HepG2 (cell line): ENCODE measurements around the gene ARHGAP30. TPM values are rescaled to one million over a fixed set of nuclear protein-coding genes. Genes with fewer than 3 reads are reported as not detected.

Experiments
- ARNT2 ChIP-seq: sonication (generic); formaldehyde crosslinking; IDR thresholded peaks from 2 replicates; pipeline ENCODE4 v1.8.0; 2022; ENCODE audit warnings: mild to moderate bottlenecking, low read depth, missing genetic modification reagents, moderate library complexity
- ASH2L ChIP-seq: fragments of 300-600, 200-600 bp; sonication (generic); IDR thresholded peaks from 2 replicates; pipeline ENCODE4 v1.7.0; 2017; ENCODE audit warnings: low read depth, mild to moderate bottlenecking, moderate library complexity, mixed read lengths, low read length; ENCODE audit not compliant: insufficient read length
- ETV5 ChIP-seq: IDR thresholded peaks from 2 replicates; pipeline ENCODE4 v1.6.1; 2018; ENCODE audit warnings: missing biosample characterization, missing genetic modification reagents, inconsistent platforms, borderline replicate concordance
- FOXM1 ChIP-seq: sonication (generic); formaldehyde crosslinking; IDR thresholded peaks from 2 replicates; pipeline ENCODE4 v1.5.0; 2020; ENCODE audit warnings: missing genetic modification reagents
- HES4 ChIP-seq: sonication (generic); formaldehyde crosslinking; IDR thresholded peaks from 2 replicates; pipeline ENCODE4 v1.9.0; 2021; ENCODE audit warnings: mild to moderate bottlenecking, missing genetic modification reagents, borderline replicate concordance
- MED13 ChIP-seq: sonication (generic); formaldehyde crosslinking; IDR thresholded peaks from 2 replicates; pipeline ENCODE4 v1.5.0; 2020; ENCODE audit warnings: missing genetic modification reagents
- NFYC ChIP-seq: IDR thresholded peaks from 2 replicates; pipeline ENCODE4 v1.6.1; 2016; ENCODE audit warnings: missing genetic modification reagents, missing compliant biosample characterization
- POLR2AphosphoS2 ChIP-seq: IDR thresholded peaks from 2 replicates; pipeline ENCODE4 v1.6.1; 2011; ENCODE audit warnings: low read depth, low read length, improper control_type of control experiment
- YEATS4 ChIP-seq: sonication (generic); formaldehyde crosslinking; IDR thresholded peaks from 2 replicates; pipeline ENCODE4 v1.4.0; 2020; ENCODE audit warnings: missing genetic modification reagents, borderline replicate concordance
- ZBTB14 ChIP-seq: sonication (generic); formaldehyde crosslinking; IDR thresholded peaks from 2 replicates; pipeline ENCODE4 v1.4.0; 2020; ENCODE audit warnings: missing genetic modification reagents
- ZBTB33 ChIP-seq: sonication (generic); formaldehyde crosslinking; IDR thresholded peaks from 2 replicates; pipeline ENCODE4 v1.4.0; 2020; ENCODE audit warnings: missing genetic modification reagents
- ZFP37 ChIP-seq: sonication (generic); formaldehyde crosslinking; IDR thresholded peaks from 2 replicates; pipeline ENCODE4 v1.4.0; 2020; ENCODE audit warnings: missing genetic modification reagents, borderline replicate concordance
- ZFP62 ChIP-seq: sonication (generic); formaldehyde crosslinking; IDR thresholded peaks from 2 replicates; pipeline ENCODE4 v1.4.0; 2020; ENCODE audit warnings: missing genetic modification reagents
- ZNF343 ChIP-seq: sonication (generic); formaldehyde crosslinking; IDR thresholded peaks from 2 replicates; pipeline ENCODE4 v1.4.0; 2020; ENCODE audit warnings: mild to moderate bottlenecking, missing genetic modification reagents
- ZNF431 ChIP-seq: sonication (generic); formaldehyde crosslinking; IDR thresholded peaks from 2 replicates; pipeline ENCODE4 v1.9.0; 2022; ENCODE audit warnings: missing genetic modification reagents, low read depth, mild to moderate bottlenecking, borderline replicate concordance
- ZNF580 ChIP-seq: IDR thresholded peaks from 2 replicates; pipeline ENCODE4 v1.6.1; 2016; ENCODE audit warnings: low read depth, borderline replicate concordance
- polyA plus RNA-seq, 8 experiments: library from polyadenylated mRNA; depleted of rRNA in 3 of 8; stranded (reverse) in 7 of 8; unstranded in 1 of 8; fragments of >200 nt; fragmentation: Illumina TruSeq in 4 of 8; extraction: Trizol in 4 of 8; gene quantifications; 2 replicates each; pipeline versions ENCODE4 v1.2.1 to v1.2.3, GENCODE V29; 2011 to 2016; ENCODE audit warnings: low read depth in 4 of 8, missing spikeins in 1 of 8, mixed read lengths in 1 of 8; ENCODE audit not compliant: insufficient read depth in 1 of 8
- total RNA-seq, 5 experiments: library from RNA; depleted of rRNA; stranded (reverse); fragments of >200 nt; fragmentation: Illumina TruSeq; extraction: Trizol; gene quantifications; 2 replicates each; pipeline ENCODE4 v1.2.3, GENCODE V29; 2016; ENCODE audit warnings: low read depth in 1 of 5
- TF ChIP-seq, protein P1 (sequence below): sonication (generic); formaldehyde crosslinking; IDR thresholded peaks from 2 replicates; pipeline ENCODE4 v1.8.0; 2023; ENCODE audit warnings: mild to moderate bottlenecking, missing genetic modification reagents
- TF ChIP-seq, protein P2 (sequence below): fragments of 450-650 bp; IDR thresholded peaks from 2 replicates; pipeline ENCODE4 v1.6.1; 2017; ENCODE audit warnings: mild to moderate bottlenecking
- TF ChIP-seq, protein P3 (sequence below): sonication (generic); formaldehyde crosslinking; IDR thresholded peaks from 2 replicates; pipeline ENCODE4 v1.4.0; 2020; ENCODE audit warnings: missing genetic modification reagents, borderline replicate concordance

ARHGAP30 gene
- total and polyA plus RNA-seq, 2 of the 13 experiments (the other 11 are each of a cell fraction or from before 2014, with no cell fraction given): 0.13 to 0.20 TPM

GRCh38 chr1:161021165-161021969 lies 48.3 kb downstream of the ARHGAP30 start (continued):
- TF ChIP-seq, protein P1, sequence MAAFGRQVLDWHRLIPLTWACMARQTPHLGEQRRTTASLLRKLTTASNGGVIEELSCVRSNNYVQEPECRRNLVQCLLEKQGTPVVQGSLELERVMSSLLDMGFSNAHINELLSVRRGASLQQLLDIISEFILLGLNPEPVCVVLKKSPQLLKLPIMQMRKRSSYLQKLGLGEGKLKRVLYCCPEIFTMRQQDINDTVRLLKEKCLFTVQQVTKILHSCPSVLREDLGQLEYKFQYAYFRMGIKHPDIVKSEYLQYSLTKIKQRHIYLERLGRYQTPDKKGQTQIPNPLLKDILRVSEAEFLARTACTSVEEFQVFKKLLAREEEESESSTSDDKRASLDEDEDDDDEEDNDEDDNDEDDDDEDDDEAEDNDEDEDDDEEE (CRISPR knock-in tag): peak; percentile 73; the same call in 1 of the 2 replicates
- TF ChIP-seq YEATS4 (CRISPR knock-in tag) (peak; percentile 63), ETV5 (CRISPR knock-in tag) (0 out of 2 replicates have a peak, but pooled peaks have one; percentile 7), ZNF431 (no peak; the same call in 1 of the 2 replicates), POLR2AphosphoS2 (no peak), NFYC (CRISPR knock-in tag) (peak; percentile 88), HES4 (CRISPR knock-in tag) (peak; percentile 57; the same call in 1 of the 2 replicates), ZNF580 (CRISPR knock-in tag) (no peak), ZFP37 (CRISPR knock-in tag) (peak; percentile 69; the same call in 1 of the 2 replicates), FOXM1 (CRISPR knock-in tag) (no peak), ZFP62 (no peak), ZBTB14 (CRISPR knock-in tag) (peak; percentile 53; the same call in 1 of the 2 replicates), ZBTB33 (CRISPR knock-in tag) (no peak), ARNT2 (CRISPR knock-in tag) (no peak), ASH2L (peak; percentile 12), MED13 (CRISPR knock-in tag) (no peak), ZNF343 (0 out of 2 replicates have a peak, but pooled peaks have one; percentile 50)
- TF ChIP-seq, protein P2, sequence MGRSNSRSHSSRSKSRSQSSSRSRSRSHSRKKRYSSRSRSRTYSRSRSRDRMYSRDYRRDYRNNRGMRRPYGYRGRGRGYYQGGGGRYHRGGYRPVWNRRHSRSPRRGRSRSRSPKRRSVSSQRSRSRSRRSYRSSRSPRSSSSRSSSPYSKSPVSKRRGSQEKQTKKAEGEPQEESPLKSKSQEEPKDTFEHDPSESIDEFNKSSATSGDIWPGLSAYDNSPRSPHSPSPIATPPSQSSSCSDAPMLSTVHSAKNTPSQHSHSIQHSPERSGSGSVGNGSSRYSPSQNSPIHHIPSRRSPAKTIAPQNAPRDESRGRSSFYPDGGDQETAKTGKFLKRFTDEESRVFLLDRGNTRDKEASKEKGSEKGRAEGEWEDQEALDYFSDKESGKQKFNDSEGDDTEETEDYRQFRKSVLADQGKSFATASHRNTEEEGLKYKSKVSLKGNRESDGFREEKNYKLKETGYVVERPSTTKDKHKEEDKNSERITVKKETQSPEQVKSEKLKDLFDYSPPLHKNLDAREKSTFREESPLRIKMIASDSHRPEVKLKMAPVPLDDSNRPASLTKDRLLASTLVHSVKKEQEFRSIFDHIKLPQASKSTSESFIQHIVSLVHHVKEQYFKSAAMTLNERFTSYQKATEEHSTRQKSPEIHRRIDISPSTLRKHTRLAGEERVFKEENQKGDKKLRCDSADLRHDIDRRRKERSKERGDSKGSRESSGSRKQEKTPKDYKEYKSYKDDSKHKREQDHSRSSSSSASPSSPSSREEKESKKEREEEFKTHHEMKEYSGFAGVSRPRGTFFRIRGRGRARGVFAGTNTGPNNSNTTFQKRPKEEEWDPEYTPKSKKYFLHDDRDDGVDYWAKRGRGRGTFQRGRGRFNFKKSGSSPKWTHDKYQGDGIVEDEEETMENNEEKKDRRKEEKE: no peak
- TF ChIP-seq, protein P3, sequence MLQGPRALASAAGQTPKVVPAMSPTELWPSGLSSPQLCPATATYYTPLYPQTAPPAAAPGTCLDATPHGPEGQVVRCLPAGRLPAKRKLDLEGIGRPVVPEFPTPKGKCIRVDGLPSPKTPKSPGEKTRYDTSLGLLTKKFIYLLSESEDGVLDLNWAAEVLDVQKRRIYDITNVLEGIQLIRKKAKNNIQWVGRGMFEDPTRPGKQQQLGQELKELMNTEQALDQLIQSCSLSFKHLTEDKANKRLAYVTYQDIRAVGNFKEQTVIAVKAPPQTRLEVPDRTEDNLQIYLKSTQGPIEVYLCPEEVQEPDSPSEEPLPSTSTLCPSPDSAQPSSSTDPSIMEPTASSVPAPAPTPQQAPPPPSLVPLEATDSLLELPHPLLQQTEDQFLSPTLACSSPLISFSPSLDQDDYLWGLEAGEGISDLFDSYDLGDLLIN (CRISPR knock-in tag): peak; percentile 80; the same call in 1 of the 2 replicates
